GM18520 (cell line): Measurements from ENCODE around the gene NT5C.
"Not testable (repeated sequence)": the region's sequence is repeated elsewhere in the genome, so short reads cannot be mapped to it uniquely, and the experiment has no call there.

Experiments
- ATAC-seq: cut with Tn5 transposase; IDR thresholded peaks from one replicate; pipeline ENCODE4 v1.9.1; 2021; ENCODE audit not compliant: unreplicated experiment

The NT5C gene

GRCh38 chr17:75144816-75145512 is 13.4 kb upstream of the NT5C start:
- ATAC-seq = no peak

GRCh38 chr17:75142236-75142971 is 10.9 kb upstream of the NT5C start:
- no peak for ATAC-seq

GRCh38 chr17:75138519-75138918 is 7.0 kb upstream of the NT5C start:
- no peak for ATAC-seq

GRCh38 chr17:75137762-75138161 is 6.2 kb upstream of the NT5C start:
- ATAC-seq = not testable (repeated sequence)

DNA sequence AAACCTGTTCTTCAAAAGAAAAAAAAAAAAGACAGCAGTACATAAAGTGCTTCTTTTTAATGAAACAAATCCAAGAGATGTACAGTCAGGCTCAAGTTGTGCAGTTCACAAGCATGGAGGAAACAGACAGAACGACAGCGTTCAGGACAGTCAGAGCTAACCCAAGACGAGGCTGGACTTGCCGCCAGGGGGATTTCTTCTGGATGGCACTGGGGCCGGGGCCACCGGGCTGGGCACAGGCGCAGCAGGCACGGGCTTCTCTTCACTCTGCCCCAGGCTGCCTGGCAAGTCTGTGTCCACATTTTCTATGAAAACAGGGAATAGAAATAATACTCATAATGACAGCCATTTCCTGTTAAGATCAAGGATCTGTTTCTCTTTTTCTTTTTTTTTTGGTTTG is 4.4 kb upstream of the NT5C start:
- no peak for ATAC-seq

DNA sequence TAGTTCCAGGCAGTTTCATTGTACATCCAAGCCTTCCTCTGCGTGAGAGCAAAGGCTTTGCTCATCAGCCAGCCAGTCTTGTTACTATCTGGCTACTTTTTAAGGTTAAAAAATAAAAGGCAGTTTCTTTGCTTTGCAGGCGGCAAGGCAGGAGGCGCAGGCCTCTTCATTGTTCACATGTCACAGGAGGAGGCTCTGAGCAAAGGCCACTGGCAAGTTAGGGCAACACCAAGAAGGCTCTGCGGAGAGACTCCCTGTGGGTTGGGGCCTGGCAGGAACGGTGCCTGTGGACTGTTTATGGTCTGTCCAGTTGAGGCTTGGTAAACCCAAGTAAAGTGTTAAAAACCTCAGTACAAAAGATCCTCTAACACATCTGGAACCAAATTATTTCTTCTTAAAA is 3.9 kb upstream of the NT5C start:
- no peak for ATAC-seq

DNA sequence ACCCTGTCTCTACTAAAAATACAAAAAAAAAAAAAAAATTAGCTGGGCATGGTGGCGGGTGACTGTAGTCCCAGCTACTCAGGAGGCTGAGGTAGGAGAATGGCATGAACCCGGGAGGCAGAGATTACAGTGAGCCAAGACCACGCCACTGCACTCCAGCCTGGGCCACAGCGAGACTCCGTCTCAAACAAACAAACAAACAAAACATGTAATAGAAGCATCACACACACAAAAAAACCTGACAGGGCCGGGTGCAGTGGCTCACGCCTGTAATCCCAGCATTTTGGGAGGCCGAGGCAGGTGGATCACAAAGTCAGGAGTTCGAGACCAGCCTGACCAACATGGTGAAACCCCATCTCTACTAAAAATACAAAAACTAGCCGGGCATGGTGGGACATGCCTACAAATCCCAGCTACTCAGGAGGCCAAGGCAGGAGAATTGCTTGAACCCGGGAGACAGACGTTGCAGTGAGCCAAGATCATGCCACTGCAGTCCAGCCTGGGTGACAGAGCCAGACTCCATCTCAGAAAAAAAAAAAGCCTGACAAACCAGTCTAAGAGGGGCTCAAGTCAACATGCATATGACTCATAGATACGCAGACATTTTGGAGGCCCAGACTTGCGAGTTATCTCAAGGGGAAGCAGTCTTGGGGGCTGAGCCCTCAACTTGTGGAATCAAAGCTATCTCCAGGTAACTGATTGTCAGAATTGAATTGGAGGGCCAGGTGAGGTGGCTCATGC is 2.2 kb upstream of the NT5C start:
- not testable (repeated sequence) for ATAC-seq

DNA sequence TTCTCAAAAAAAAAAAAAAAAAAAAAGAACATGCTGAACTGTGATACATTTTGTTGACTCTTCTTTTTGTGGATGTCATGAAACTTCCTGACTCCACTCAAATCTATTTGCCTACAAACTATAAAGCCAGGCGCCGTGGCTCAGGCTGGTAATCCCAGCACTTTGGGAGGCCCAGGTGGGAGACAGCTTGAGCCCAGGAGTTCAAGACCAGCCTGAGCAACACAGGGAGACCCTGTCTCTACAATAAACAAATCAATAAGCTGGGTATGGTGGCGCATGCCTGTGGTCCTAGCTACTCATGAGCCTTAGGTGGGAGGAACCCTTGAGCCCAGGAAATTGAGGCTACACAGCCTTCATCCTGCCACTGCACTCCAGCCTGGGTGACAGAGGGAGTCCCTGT is 1.5 kb upstream of the NT5C start:
- ATAC-seq = no peak

DNA sequence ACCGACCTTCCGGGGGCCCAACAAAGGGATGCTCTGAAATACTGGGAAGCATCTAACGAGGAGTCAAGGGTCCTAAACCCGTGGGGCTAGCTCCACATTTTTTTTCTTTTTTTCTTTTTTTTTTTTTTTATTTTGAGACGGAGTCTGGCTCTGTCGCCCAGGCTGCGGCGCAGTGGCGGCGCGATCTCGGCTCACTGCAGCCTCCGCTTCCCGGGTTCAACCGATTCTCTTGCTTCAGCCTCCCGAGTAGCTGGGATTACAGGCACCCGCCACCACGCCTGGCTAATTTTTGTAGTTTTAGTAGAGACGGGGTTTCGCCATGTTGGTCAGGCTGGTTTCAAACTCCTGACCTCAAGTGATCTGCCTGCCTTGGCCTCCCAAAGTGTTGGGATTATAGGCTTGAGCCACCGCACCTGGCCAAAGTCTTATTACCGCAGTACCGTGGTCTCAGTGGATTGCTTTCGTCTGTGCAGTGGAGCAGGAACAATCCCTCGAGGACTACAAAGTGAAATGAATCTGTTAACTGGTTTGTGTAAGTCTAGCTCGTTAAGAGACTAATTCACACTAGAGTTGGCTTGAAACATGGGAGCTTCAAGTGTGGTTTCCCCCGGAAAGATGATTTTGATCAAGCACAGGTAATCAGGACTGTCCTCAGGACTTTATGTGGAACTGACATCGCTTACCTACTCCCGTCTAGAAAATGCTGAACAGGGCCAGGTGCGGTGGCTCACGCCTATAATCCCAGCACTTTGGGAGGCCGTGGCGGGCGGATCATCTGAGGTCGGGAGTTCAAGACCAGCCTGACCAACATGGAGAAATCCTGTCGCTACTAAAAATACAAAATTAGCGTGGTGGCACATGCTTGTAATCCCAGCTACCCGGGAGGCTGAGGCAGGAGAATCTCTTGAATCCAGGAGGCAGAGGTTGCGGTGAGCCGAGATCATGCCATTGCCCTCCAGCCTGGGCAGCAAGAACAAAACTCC is 767 bp upstream of the NT5C start:
- not testable (repeated sequence) for ATAC-seq

GRCh38 chr17:75130632-75131277 is 787 bp downstream of the NT5C start:
- ATAC-seq = no peak

- no peak for ATAC-seq
Measured at GRCh38 chr17:75130059-75130631, 1.4 kb downstream of the NT5C start.

DNA sequence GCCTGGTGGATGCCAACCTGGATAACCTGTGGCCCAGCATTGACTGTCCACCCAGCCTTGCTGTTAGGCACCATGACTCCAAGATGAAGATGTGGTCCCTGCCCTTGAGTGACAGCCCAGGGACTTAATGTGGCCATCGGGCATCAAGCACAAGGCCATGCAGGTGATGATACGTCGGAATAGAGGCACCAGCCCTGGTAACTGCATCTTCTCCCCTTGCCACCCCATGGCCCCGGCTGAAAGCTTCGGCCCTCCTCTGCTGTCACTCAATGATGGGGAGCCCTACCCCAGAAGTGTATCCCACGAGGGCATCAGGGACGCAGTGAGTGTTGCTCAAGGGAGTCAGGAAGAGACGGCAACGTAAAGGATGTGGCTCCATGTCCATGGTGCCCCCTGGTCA is 2.0 kb downstream of the NT5C start:
- ATAC-seq = no peak

GRCh38 chr17:75128694-75129505 is 2.6 kb downstream of the NT5C start:
- no peak for ATAC-seq

DNA sequence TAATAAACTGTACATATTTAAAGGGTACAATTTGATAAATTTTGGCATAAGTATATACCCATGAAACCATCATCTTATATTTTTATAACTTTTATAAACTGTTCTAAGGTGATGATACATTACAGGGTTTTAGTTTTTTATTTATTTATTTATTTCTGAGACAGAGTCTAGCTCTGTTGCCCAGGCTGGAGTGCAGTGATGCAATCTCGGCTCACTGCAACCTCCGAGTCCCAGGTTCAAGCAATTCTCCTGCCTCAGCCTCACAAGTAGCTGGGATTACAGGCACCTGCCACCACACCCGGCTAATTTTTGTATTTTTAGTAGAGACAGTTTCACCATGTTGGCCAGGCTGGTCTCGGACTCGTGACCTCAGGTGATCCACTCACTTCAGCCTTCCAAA is 3.6 kb downstream of the NT5C start:
- ATAC-seq = not testable (repeated sequence)

- no peak for ATAC-seq
Measured at GRCh38 chr17:75126954-75127353, 4.6 kb downstream of the NT5C start.

GRCh38 chr17:75125984-75126383 is 5.6 kb downstream of the NT5C start:
- no peak for ATAC-seq

DNA sequence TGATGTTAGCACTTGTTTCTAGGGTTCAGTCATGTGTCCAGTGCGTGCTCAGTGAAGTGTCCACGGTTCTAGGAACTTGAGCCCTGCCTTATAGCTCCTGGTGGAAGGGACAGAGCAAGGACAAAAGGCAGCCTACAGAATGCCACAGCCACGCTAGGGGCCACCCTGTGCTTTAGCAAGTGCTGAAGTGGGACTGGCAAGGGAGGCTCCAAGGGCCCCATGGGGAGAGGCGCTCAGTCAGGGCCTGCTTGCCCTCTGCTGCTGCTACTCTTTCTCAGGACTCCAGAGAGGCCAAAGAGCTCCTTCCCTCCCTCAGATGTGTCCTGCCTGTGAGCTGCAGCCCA is 6.8 kb downstream of the NT5C start:
- ATAC-seq = no peak

GRCh38 chr17:75124041-75124818 is 7.3 kb downstream of the NT5C start:
- ATAC-seq = no peak
